ENCODE data around the gene NOXRED1.
A peak's percentile ranks its signal among the peaks of the same experiment; 100 is the strongest.

Gene NOXRED1

GRCh38 chr14:77409131-77409533 lies 14.2 kb downstream of the NOXRED1 start:
- no peak for DNase-seq (ENCODE audit: low read depth in 2 of 3, low spot score in 2 of 3)

- no peak for DNase-seq (ENCODE audit: low read depth in 2 of 3, low spot score in 2 of 3)
These were observed 16.2 kb downstream of the NOXRED1 start for GRCh38 chr14:77407158-77407557.

GRCh38 chr14:77406718-77407117 lies 16.6 kb downstream of the NOXRED1 start:
- no peak for DNase-seq (ENCODE audit: low read depth in 2 of 3, low spot score in 2 of 3)

GRCh38 chr14:77406086-77406485 lies 17.2 kb downstream of the NOXRED1 start:
- no peak for DNase-seq (ENCODE audit: low read depth in 2 of 3, low spot score in 2 of 3)

- DNase-seq (ENCODE audit: low read depth in 2 of 3, low spot score in 2 of 3), result no peak
These were observed 19.6 kb downstream of the NOXRED1 start for GRCh38 chr14:77403768-77404167.

- DNase-seq (ENCODE audit: low read depth in 2 of 3, low spot score in 2 of 3), result no peak
These were observed 23.1 kb downstream of the NOXRED1 start for GRCh38 chr14:77400216-77400615.

GRCh38 chr14:77390188-77390587 lies 33.1 kb downstream of the NOXRED1 start:
- no peak for DNase-seq (ENCODE audit: low read depth in 2 of 3, low spot score in 2 of 3)

- no peak for DNase-seq (ENCODE audit: low read depth in 2 of 3, low spot score in 2 of 3)
These were observed 44.6 kb downstream of the NOXRED1 start for GRCh38 chr14:77378701-77379100.

GRCh38 chr14:77377502-77377844 lies 45.9 kb downstream of the NOXRED1 start:
- DNase-seq (ENCODE audit: low read depth in 2 of 3, low spot score in 2 of 3), result no peak

DNA sequence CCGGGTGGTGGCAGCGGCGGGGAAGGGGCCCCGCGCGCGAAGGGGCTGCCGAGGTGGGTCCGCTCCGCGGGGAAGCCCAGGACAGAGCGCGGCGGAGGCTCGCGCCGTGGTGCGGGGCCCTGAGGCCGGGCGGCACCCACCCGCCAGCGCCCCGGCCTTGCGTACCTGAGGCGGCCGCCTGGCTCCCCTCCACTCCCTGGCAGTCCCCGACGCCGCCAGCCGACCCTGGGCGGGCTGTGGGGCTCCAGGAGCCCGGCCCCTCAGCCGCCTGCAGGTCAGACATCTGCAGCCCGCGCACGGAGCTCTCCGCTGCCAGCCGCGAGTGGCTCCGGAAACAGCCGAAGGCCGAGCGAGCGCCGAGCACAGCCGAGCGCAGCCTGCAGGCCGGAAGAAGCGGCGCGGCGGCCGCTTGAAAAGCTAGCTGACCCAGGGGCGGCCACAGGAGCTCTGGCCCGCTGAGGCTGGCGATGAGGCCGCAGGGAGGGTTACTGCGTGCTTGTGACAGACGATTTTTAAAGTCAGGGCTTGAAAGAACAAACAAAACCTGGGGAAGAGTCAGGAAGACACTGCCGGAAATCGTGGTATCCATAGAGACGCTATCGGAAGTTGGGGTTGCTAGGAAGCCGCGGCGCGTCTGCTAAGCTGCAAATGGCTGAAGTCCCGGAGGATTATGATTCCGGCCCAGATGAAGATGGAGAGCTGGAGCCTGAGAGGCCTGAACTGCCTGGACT lies 46.4 kb downstream of the NOXRED1 start, which contains the start of the genes SAMD15 and TMED8:
Gene SAMD15, plus strand, starts transcription at position 609 of the 731 bp plus-strand sequence. Its CDS starts 40 bp downstream, at position 649.
Gene TMED8, minus strand, starts transcription at position 324 of the 731 bp plus-strand sequence. Its CDS starts 41 bp downstream, at position 283.
- peak; percentile 56 to 69 (median 63) for DNase-seq (ENCODE audit: low read depth in 2 of 3, low spot score in 2 of 3)

DNA sequence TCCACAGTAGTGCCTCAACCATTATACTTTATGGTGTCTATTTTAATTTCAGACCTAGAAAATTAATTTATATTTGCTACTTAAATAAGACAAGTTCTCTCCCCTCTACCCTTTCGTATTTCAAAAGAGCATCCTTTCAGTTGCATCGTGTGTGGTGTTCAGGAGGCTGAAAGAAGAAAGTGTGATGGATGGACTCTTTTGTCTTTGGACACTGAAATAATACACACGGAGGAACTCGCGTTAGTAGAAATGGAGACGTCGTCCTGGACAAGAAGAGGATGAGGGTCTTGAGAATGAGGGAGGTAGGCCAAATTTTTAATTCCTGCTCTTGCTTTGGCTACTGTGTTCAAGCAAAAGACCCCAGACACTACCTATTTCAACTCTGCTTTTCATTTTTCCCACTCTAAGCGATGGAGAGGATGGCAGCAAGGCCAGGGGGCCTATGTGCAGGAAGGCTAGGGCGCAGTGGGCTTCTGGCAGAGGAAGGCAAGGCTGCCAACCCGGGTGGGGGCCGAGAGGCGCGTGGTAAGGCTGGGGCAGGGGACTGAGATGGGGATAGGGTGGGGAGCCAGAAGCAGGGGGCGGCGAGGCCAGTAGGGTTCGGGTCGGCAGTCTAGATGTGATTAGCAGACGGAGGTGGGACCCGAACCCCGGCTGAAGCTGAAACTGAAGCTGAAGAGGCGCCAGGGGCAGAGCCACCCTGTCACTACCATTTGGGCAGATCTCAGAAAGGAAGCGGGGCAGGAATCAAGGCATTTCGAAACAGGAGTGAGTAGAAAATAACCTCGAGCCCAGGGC lies 47.2 kb downstream of the NOXRED1 start:
- DNase-seq (ENCODE audit: low read depth in 2 of 3, low spot score in 2 of 3), result peak in 2 of 3 experiments; percentile 5 to 12

- DNase-seq (ENCODE audit: low read depth in 2 of 3, low spot score in 2 of 3), result no peak
These were observed 48.0 kb downstream of the NOXRED1 start for GRCh38 chr14:77375164-77375950.

DNA sequence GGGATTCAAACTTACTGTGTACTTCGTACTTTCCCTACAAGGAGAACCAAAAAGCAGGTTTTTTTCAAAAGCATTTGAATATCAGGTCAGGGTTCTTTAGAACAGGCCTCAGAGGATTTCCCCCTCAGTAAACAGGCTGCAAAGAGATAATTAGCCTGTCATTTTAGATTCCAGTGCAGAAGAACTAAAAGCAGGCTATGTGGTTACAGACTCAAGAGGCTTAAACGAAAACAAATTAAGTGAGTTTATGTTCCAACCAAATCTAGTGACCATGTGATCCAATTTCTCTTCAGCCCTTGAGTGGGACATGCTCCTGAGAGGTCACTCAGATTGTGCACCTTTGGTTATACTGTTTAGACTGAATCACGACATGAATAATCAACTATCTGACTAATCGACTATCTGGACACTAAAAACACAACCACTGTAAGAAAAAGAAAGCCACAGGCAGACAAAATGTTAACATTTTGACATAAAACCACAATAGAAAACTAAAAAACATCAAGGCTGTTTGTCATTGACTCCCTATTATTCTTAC lies 51.0 kb downstream of the NOXRED1 start:
- DNase-seq (ENCODE audit: low read depth in 2 of 3, low spot score in 2 of 3), result no peak

GRCh38 chr14:77369285-77369684 lies 54.0 kb downstream of the NOXRED1 start:
- DNase-seq (ENCODE audit: low read depth in 2 of 3, low spot score in 2 of 3), result no peak

DNA sequence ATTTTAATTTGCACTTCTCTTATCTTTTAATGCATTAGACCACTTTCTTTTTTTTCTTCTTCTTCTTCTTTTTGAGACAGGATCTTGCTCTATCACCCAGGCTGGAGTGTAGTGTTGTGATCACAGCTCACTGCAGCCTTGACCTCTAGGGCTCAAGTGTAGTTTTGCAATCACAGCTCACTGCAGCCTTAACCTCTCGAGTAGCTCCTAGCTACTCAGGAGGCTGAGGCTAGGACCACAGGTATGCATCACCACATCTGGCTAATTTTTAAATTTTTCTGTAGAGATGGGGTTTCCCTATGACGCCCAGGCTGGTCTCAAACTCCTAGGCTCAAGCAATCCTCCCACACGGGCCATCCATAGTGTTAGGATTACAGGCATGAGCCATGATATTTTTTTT lies 59.2 kb downstream of the NOXRED1 start:
- no peak for DNase-seq (ENCODE audit: low read depth in 2 of 3, low spot score in 2 of 3)

DNA sequence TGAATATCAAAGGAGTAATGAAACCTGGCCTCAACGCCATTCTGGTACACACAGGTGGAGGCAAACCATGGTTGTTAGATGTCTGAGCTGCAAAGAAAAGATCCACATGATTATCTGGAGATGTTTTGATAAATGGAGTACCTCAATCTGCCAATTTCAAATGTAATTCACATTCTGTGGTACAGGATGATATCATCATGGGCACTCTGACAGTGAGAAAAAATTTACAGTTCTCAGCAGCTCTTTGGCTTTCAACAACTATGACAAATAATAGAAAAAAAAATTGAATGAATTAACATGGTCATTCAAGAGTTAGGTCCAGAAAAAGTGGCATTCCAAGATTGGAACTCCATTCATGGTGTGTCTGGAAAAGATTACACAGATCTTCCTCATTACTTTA lies 63.7 kb downstream of the NOXRED1 start:
- DNase-seq (ENCODE audit: low read depth in 2 of 3, low spot score in 2 of 3), result no peak

DNA sequence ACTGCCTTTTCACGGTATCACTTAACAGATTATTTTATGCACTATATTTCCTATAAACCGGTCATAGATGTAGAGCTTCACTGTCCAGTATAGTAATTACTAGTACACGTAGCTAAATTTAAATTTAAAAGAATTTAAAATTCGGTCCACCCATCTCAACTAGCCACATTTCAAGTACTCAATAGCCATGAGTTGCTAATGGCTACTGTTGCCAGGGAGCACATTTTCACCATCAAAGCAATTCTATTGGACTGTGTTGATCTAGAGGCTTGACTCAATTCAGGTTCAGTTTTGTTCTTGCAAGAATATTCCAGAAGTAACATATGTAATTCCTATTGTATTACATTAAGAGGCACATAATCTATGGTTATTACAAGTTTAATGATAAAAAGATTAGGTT lies 66.4 kb downstream of the NOXRED1 start:
- DNase-seq (ENCODE audit: low read depth in 2 of 3, low spot score in 2 of 3), result no peak

DNA sequence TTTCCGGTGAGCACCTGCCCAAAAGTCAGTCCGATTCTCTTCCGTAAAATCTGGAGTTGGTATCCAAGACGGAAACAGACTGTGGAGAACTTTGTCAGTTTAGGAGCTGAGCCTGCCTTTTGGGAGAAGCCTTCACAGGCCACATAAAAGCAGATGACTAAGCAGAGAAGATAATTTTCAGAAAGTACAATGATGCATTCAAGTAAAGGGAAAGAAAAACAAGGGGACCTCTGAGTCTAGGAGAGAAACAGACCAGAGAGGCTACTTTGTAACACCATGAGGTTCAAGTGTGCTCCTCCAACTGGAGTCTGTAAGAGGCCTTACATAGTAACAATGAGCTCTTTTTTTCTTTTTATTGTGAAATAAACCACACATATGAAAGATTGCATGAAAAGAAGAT lies 67.5 kb downstream of the NOXRED1 start:
- DNase-seq (ENCODE audit: low read depth in 2 of 3, low spot score in 2 of 3), result no peak

DNA sequence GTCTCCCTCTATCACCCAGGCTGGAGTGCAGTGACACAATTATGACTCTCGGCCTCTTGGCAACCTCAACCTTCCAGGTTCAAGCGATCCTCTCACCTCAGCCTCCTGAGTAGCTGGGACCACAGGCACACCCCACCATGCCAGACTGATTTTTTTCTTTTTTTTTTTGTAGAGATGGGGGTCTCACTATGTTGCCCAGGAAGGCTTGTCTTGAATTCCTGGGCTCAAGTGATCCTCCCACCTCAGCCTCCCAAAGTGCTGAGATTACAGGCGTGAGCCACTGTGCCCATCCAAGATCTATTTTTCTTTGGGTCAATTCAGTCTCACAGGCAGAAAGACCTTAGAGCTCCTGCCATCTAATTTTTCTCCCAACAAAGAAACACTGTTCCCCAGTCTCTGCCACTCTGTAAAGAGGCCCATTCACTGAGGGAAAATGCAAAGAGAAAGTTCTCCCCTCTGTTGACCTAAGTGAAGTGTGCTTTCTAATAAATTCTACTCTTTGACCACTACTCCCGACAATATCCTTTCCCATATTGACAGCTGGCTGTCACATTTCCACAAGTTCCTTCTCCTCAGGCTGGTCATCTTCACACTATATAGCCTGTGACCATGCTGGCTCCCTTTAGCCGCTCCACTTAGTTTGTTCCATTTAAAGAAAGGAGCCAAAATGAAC lies 69.7 kb downstream of the NOXRED1 start:
- DNase-seq (ENCODE audit: low read depth in 2 of 3, low spot score in 2 of 3), result no peak

DNA sequence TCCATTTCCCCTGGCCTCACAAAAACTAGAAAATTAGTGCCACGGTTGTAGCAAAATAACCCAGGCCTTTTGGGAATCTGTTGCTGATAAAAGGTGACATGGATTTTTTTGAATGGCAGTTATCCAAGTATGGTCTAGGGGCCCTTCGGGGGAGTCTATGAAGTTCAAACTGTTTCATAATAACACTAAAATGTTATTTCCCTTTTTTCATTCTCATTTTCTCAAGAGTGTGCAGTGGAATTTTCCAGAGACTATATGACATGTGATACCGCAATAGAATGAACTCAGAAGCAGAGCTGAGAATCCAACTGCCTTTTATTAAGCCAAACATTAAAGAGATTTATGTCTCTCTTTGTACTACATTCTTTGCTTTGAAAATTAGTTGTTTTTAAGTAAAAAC lies 75.6 kb downstream of the NOXRED1 start:
- no peak for DNase-seq (ENCODE audit: low read depth in 2 of 3, low spot score in 2 of 3)

DNA sequence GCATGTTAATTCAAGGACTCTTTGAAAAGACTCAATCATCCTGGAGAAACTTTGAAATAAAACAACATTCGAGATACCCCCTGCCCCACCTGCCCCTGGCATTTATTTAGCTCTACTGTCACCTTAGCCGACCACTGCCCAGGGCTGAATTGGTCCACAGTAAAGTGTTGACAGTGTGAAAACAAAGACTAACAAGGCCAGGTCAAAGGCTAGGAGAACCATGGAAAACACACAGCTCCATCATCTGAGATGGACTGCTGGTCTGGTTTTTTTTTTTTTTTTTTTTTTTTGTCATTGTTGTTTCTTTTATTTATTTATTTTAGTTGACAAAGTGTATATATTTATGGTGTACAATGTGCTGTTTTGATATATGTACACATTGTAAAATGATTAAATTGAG lies 76.8 kb downstream of the NOXRED1 start:
- DNase-seq (ENCODE audit: low read depth in 2 of 3, low spot score in 2 of 3), result no peak
